HepG2 (cell line): ENCODE data around the gene GPBAR1. TPM values are rescaled to one million over a fixed set of nuclear protein-coding genes. Genes with fewer than 3 reads are reported as not detected.

ENCODE experiments used
- BORCS8-MEF2B ChIP-seq: sonication (generic); formaldehyde crosslinking; IDR thresholded peaks from 2 replicates; pipeline ENCODE4 v1.8.0; 2022; ENCODE audit warnings: mild to moderate bottlenecking, missing genetic modification reagents
- CEBPB ChIP-seq: IDR thresholded peaks from 2 replicates; pipeline ENCODE4 v1.6.1; 2011; ENCODE audit warnings: low read depth, low read length, improper control_type of control experiment, borderline replicate concordance
- CERS6 ChIP-seq: sonication (generic); formaldehyde crosslinking; IDR thresholded peaks from 2 replicates; pipeline ENCODE4 v1.5.0; 2020; ENCODE audit warnings: missing genetic modification reagents
- FLYWCH1 ChIP-seq: sonication (generic); formaldehyde crosslinking; IDR thresholded peaks from 2 replicates; pipeline ENCODE4 v1.8.1; 2023; ENCODE audit warnings: mild to moderate bottlenecking, missing genetic modification reagents
- FOXK1 ChIP-seq: sonication (generic); formaldehyde crosslinking; IDR thresholded peaks from 2 replicates; pipeline ENCODE4 v1.4.0; 2020; ENCODE audit warnings: low read depth, missing genetic modification reagents, borderline replicate concordance
- GATAD2A ChIP-seq: IDR thresholded peaks from 2 replicates; pipeline ENCODE4 v1.6.1; 2016
- GPBP1L1 ChIP-seq: sonication (generic); formaldehyde crosslinking; IDR thresholded peaks from 2 replicates; pipeline ENCODE4 v1.5.0; 2020; ENCODE audit warnings: mild to moderate bottlenecking, missing genetic modification reagents
- HDAC1 ChIP-seq: sonication (generic); formaldehyde crosslinking; IDR thresholded peaks from 2 replicates; pipeline ENCODE4 v1.5.1; 2020; ENCODE audit warnings: mild to moderate bottlenecking, missing genetic modification reagents
- HMG20A ChIP-seq: IDR thresholded peaks from 2 replicates; pipeline ENCODE4 v1.6.1; 2016; ENCODE audit warnings: borderline replicate concordance
- HOXA5 ChIP-seq: sonication (generic); formaldehyde crosslinking; IDR thresholded peaks from 2 replicates; pipeline ENCODE4 v1.4.0; 2020; ENCODE audit warnings: missing genetic modification reagents
- MLLT10 ChIP-seq: sonication (generic); formaldehyde crosslinking; IDR thresholded peaks from 2 replicates; pipeline ENCODE4 v1.4.0; 2020; ENCODE audit warnings: missing genetic modification reagents
- MNT ChIP-seq: fragments of 450-650 bp; IDR thresholded peaks from 2 replicates; pipeline ENCODE4 v1.6.1; 2016
- NCOA5 ChIP-seq: sonication (generic); formaldehyde crosslinking; IDR thresholded peaks from 2 replicates; pipeline ENCODE4 v1.4.0; 2020; ENCODE audit warnings: missing genetic modification reagents
- NFIC ChIP-seq: IDR thresholded peaks from 2 replicates; pipeline ENCODE4 v1.6.1; 2012; ENCODE audit warnings: mild to moderate bottlenecking, low read length, inconsistent platforms
- NR2F1 ChIP-seq, 2 experiments: fragments of 450-650 bp in 1 of 2; formaldehyde crosslinking in 1 of 2; IDR thresholded peaks; 2 replicates each; pipeline versions ENCODE4 v1.5.0 to v1.6.1; 2016 to 2020; ENCODE audit warnings: mild to moderate bottlenecking in 1 of 2, missing compliant biosample characterization in 1 of 2, missing genetic modification reagents in 1 of 2, moderate library complexity in 1 of 2
- NR2F6 ChIP-seq, 2 experiments: IDR thresholded peaks; 2 replicates each; pipeline ENCODE4 v1.6.1; 2016; ENCODE audit warnings: antibody characterized with exemption in 1 of 2, mild to moderate bottlenecking in 1 of 2
- PITX1 ChIP-seq: sonication (generic); formaldehyde crosslinking; IDR thresholded peaks from 2 replicates; pipeline ENCODE4 v1.5.1; 2020; ENCODE audit warnings: mild to moderate bottlenecking, missing genetic modification reagents
- POGK ChIP-seq: sonication (generic); formaldehyde crosslinking; conservative IDR thresholded peaks from 2 replicates; pipeline ENCODE4 v1.8.0; 2022; ENCODE audit warnings: mild to moderate bottlenecking, moderate library complexity, missing genetic modification reagents
- POGZ ChIP-seq: sonication (generic); formaldehyde crosslinking; IDR thresholded peaks from 2 replicates; pipeline ENCODE4 v1.4.0; 2020; ENCODE audit warnings: mild to moderate bottlenecking, missing genetic modification reagents
- RBFOX2 ChIP-seq: fragments of 200-400 bp; formaldehyde crosslinking; IDR thresholded peaks from 2 replicates; pipeline ENCODE4 v1.6.1; 2017; ENCODE audit warnings: low read depth, mild to moderate bottlenecking, low read length
- RFX3 ChIP-seq: IDR thresholded peaks from 2 replicates; pipeline ENCODE4 v1.6.1; 2016; ENCODE audit warnings: missing biosample characterization, missing genetic modification reagents
- SAP130 ChIP-seq: IDR thresholded peaks from 2 replicates; pipeline ENCODE4 v1.6.1; 2016; ENCODE audit warnings: low read depth
- ZBTB7B ChIP-seq: sonication (generic); formaldehyde crosslinking; IDR thresholded peaks from 2 replicates; pipeline ENCODE4 v1.4.0; 2020; ENCODE audit warnings: missing genetic modification reagents
- ZFYVE20 ChIP-seq: sonication (generic); formaldehyde crosslinking; IDR thresholded peaks from 2 replicates; pipeline ENCODE4 v1.8.0; 2023; ENCODE audit warnings: low read depth, mild to moderate bottlenecking, moderate library complexity, missing genetic modification reagents, borderline replicate concordance
- ZNF235 ChIP-seq: sonication (generic); formaldehyde crosslinking; IDR thresholded peaks from 2 replicates; pipeline ENCODE4 v1.8.1; 2023; ENCODE audit warnings: mild to moderate bottlenecking, missing genetic modification reagents, borderline replicate concordance
- ZNF331 ChIP-seq: sonication (generic); formaldehyde crosslinking; IDR thresholded peaks from 2 replicates; pipeline ENCODE4 v1.4.0; 2020; ENCODE audit warnings: missing genetic modification reagents
- ZNF768 ChIP-seq: sonication (generic); formaldehyde crosslinking; IDR thresholded peaks from 2 replicates; pipeline ENCODE4 v1.4.0; 2020; ENCODE audit warnings: missing genetic modification reagents
- ZNF777 ChIP-seq: sonication (generic); formaldehyde crosslinking; IDR thresholded peaks from 2 replicates; pipeline ENCODE4 v1.4.0; 2020; ENCODE audit warnings: missing genetic modification reagents
- ZSCAN31 ChIP-seq: sonication (generic); formaldehyde crosslinking; IDR thresholded peaks from 2 replicates; pipeline ENCODE4 v1.5.0; 2020; ENCODE audit warnings: low read depth, mild to moderate bottlenecking, missing genetic modification reagents
- polyA plus RNA-seq, 8 experiments: library from polyadenylated mRNA; depleted of rRNA in 3 of 8; stranded (reverse) in 7 of 8; unstranded in 1 of 8; fragments of >200 nt; fragmentation: Illumina TruSeq in 4 of 8; extraction: Trizol in 4 of 8; gene quantifications; 2 replicates each; pipeline versions ENCODE4 v1.2.1 to v1.2.3, GENCODE V29; 2011 to 2016; ENCODE audit warnings: low read depth in 4 of 8, missing spikeins in 1 of 8, mixed read lengths in 1 of 8; ENCODE audit not compliant: insufficient read depth in 1 of 8
- total RNA-seq, 5 experiments: library from RNA; depleted of rRNA; stranded (reverse); fragments of >200 nt; fragmentation: Illumina TruSeq; extraction: Trizol; gene quantifications; 2 replicates each; pipeline ENCODE4 v1.2.3, GENCODE V29; 2016; ENCODE audit warnings: low read depth in 1 of 5

Gene GPBAR1
- total and polyA plus RNA-seq, 2 of the 13 experiments (the other 11 are each of a cell fraction or from before 2014, with no cell fraction given), result 0.05 to 0.09 TPM

GRCh38 chr2:218245214-218245613 is 15.6 kb upstream of the GPBAR1 start (continued):
- TF ChIP-seq NR2F6 (IDR thresholded peaks at IDR 0.05) (peak; percentile 76), NR2F6 (CRISPR knock-in tag; IDR thresholded peaks at IDR 0.05) (peak; percentile 61; the same call in 1 of the 2 replicates), ZNF777 (no peak), FOXK1 (CRISPR knock-in tag) (no peak), ZNF235 (no peak), GPBP1L1 (CRISPR knock-in tag) (no peak), CEBPB (no peak), HMG20A (CRISPR knock-in tag) (peak; percentile 15; the same call in 1 of the 2 replicates), ZSCAN31 (CRISPR knock-in tag) (no peak), POGZ (CRISPR knock-in tag) (peak; percentile 32; the same call in 1 of the 2 replicates), ZFYVE20 (CRISPR knock-in tag) (no peak), PITX1 (CRISPR knock-in tag) (no peak), HOXA5 (CRISPR knock-in tag) (no peak), FLYWCH1 (CRISPR knock-in tag) (no peak), MLLT10 (no peak), ZBTB7B (CRISPR knock-in tag) (peak; percentile 49; the same call in 1 of the 2 replicates), MNT (no peak), NR2F1 (CRISPR knock-in tag; IDR thresholded peaks at IDR 0.05) (peak in 1 of 2 experiments; percentile 18; a peak in 1 of 4 replicates), POGK (CRISPR knock-in tag) (no peak), CERS6 (CRISPR knock-in tag) (no peak), SAP130 (CRISPR knock-in tag) (0 out of 2 replicates have a peak, but pooled peaks have one; percentile 16), NFIC (0 out of 2 replicates have a peak, but pooled peaks have one; percentile 46), RFX3 (CRISPR knock-in tag) (no peak), HDAC1 (peak; percentile 44; the same call in 1 of the 2 replicates), BORCS8-MEF2B (no peak), ZNF331 (CRISPR knock-in tag) (peak; percentile 44; the same call in 1 of the 2 replicates), GATAD2A (CRISPR knock-in tag) (peak; percentile 40; the same call in 1 of the 2 replicates), NCOA5 (CRISPR knock-in tag) (no peak), ZNF768 (no peak), RBFOX2 (no peak)
